ENCODE results near the gene HYAL3.

The HYAL3 gene

GRCh38 chr3:50321336-50322114 lies 22.3 kb upstream of the HYAL3 start:
- Histone ChIP-seq H3K9me2 (replicated peaks; ENCODE audit: control insufficient read depth, low read length) (no peaks in the 10 kb centered on the region), H3K4me1 (ENCODE audit: control insufficient read depth, low read length) (peaks cover 28% of the 10 kb centered on the region), H3K79me2 (ENCODE audit: control insufficient read depth, low read length) (peaks cover 9% of the 10 kb centered on the region), H3K4me3 (ENCODE audit: low read length) (peak overlapping the region; percentile 97), H4K20me1 (ENCODE audit: control insufficient read depth, insufficient read depth, low read depth, low read length) (no peaks in the 10 kb centered on the region), H3K4me2 (ENCODE audit: low read length) (peak overlapping the region; percentile 56), H3K27me3 (ENCODE audit: control insufficient read depth, low read length) (no peaks in the 10 kb centered on the region), H3K9me3 (ENCODE audit: control insufficient read depth, insufficient read depth, low read length) (no peaks in the 10 kb centered on the region), H3K27ac (ENCODE audit: low read depth, low read length) (peak overlapping the region; percentile 73), H3K36me3 (ENCODE audit: control insufficient read depth, low read length) (peaks cover 33% of the 10 kb centered on the region), H3F3A (ENCODE audit: control insufficient read depth, insufficient read depth) (no peaks in the 10 kb centered on the region; the same call in 1 of the 2 replicates)
- TF ChIP-seq EZH2phosphoT487 (IDR thresholded peaks at IDR 0.05; ENCODE audit: borderline replicate concordance, low read length): no peak
- TF ChIP-seq CTCF (IDR thresholded peaks at IDR 0.05; ENCODE audit: low read depth, low read length, poor library complexity, severe bottlenecking): peak; percentile 78

GRCh38 chr3:50320853-50321335 lies 21.7 kb upstream of the HYAL3 start:
- Histone ChIP-seq H3K9me3 (ENCODE audit: control insufficient read depth, insufficient read depth, low read length) (no peaks in the 10 kb centered on the region), H3K79me2 (ENCODE audit: control insufficient read depth, low read length) (peaks cover 4% of the 10 kb centered on the region), H3F3A (ENCODE audit: control insufficient read depth, insufficient read depth) (no peaks in the 10 kb centered on the region; the same call in 1 of the 2 replicates), H3K36me3 (ENCODE audit: control insufficient read depth, low read length) (peaks cover 28% of the 10 kb centered on the region), H3K9me2 (replicated peaks; ENCODE audit: control insufficient read depth, low read length) (no peaks in the 10 kb centered on the region), H3K4me2 (ENCODE audit: low read length) (peak overlapping the region; percentile 56), H3K4me1 (ENCODE audit: control insufficient read depth, low read length) (peaks cover 24% of the 10 kb centered on the region), H3K4me3 (ENCODE audit: low read length) (peak overlapping the region; percentile 97), H4K20me1 (ENCODE audit: control insufficient read depth, insufficient read depth, low read depth, low read length) (no peaks in the 10 kb centered on the region), H3K27me3 (ENCODE audit: control insufficient read depth, low read length) (no peaks in the 10 kb centered on the region), H3K27ac (ENCODE audit: low read depth, low read length) (peak overlapping the region; percentile 73)
- no peak for TF ChIP-seq EZH2phosphoT487 (IDR thresholded peaks at IDR 0.05; ENCODE audit: borderline replicate concordance, low read length)
- TF ChIP-seq CTCF (IDR thresholded peaks at IDR 0.05; ENCODE audit: low read depth, low read length, poor library complexity, severe bottlenecking): no peak

DNA sequence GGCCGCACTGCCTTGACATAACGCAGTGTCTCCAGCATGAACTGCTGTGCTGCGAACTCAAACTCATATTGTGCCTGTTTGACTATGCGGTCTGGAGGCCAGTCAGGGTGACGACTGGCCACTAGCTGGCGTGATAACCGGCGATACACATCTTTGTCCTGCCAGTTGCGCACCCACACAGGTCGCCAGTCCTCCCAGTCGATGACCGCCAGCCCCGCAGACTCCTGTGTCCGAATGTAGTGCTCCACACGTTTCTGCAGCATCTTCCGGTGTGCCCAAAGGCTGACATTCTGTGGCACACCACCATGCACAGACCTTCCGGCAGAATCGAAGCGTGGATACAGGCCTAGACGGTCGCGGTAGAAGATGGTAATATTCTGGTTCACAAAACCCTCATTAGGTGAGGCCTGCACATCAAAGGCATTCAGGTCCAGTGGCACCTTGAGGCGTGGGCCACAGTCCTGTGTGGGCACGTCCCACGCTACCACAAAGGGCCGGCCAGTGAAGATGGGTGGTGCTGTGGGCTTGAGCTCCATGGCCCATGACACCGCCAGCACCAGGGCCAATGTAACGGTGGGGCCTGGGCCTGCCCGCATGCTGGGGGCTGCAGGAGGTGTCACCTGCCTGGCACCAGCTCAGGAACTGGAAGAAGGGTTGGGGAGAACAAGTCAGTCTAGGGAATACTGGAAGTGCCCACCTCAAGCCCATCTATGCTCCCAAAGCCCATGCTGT lies 20.9 kb upstream of the HYAL3 start:
- H3K9me2 ChIP-seq (replicated peaks; ENCODE audit: control insufficient read depth, low read length): no peaks in the 10 kb centered on the region
- H3K27me3 ChIP-seq (ENCODE audit: control insufficient read depth, low read length): no peaks in the 10 kb centered on the region
- no peaks in the 10 kb centered on the region; the same call in 1 of the 2 replicates for H3F3A ChIP-seq (ENCODE audit: control insufficient read depth, insufficient read depth)
- no peak for TF ChIP-seq CTCF (IDR thresholded peaks at IDR 0.05; ENCODE audit: low read depth, low read length, poor library complexity, severe bottlenecking)
- no peak for TF ChIP-seq EZH2phosphoT487 (IDR thresholded peaks at IDR 0.05; ENCODE audit: borderline replicate concordance, low read length)
- no peaks in the 10 kb centered on the region for H3K9me3 ChIP-seq (ENCODE audit: control insufficient read depth, insufficient read depth, low read length)
- H3K27ac ChIP-seq (ENCODE audit: low read depth, low read length): no peak overlapping the region
- H3K4me2 ChIP-seq (ENCODE audit: low read length): peak overlapping the region; percentile 56
- H3K36me3 ChIP-seq (ENCODE audit: control insufficient read depth, low read length): peaks cover 20% of the 10 kb centered on the region
- H3K4me3 ChIP-seq (ENCODE audit: low read length): peak overlapping the region; percentile 97
- H3K4me1 ChIP-seq (ENCODE audit: control insufficient read depth, low read length): peaks cover 24% of the 10 kb centered on the region
- H3K79me2 ChIP-seq (ENCODE audit: control insufficient read depth, low read length): peaks cover 3% of the 10 kb centered on the region; the same call in 1 of the 2 replicates
- no peaks in the 10 kb centered on the region for H4K20me1 ChIP-seq (ENCODE audit: control insufficient read depth, insufficient read depth, low read depth, low read length)
